Measurements from ENCODE around the gene SLC6A6.

SLC6A6 gene

GRCh38 chr3:14477311-14477935, 75.0 kb downstream of the SLC6A6 start:
- FAIRE-seq (no peak), DNase-seq (ENCODE audit: insufficient read length, low spot score) (no peak)
- TF ChIP-seq PAX5 (IDR thresholded peaks at IDR 0.05; ENCODE audit: insufficient read depth, low read length, severe bottlenecking) (no peak), POLR2AphosphoS5 (IDR thresholded peaks at IDR 0.05; ENCODE audit: low read depth, low read length) (no peak), POLR2A (IDR thresholded peaks at IDR 0.05; ENCODE audit: low read depth, low read length) (no peak), TAF1 (IDR thresholded peaks at IDR 0.05; ENCODE audit: low read depth, low read length) (no peak)

- DNase-seq (ENCODE audit: insufficient read length, low spot score), result no peak
- no peak for FAIRE-seq
- TF ChIP-seq PAX5 (IDR thresholded peaks at IDR 0.05; ENCODE audit: insufficient read depth, low read length, severe bottlenecking) (no peak), SPI1 (IDR thresholded peaks at IDR 0.05; ENCODE audit: low read depth, low read length) (no peak), POLR2AphosphoS5 (IDR thresholded peaks at IDR 0.05; ENCODE audit: low read depth, low read length) (no peak), POLR2A (IDR thresholded peaks at IDR 0.05; ENCODE audit: low read depth, low read length) (no peak), POU2F2 (IDR thresholded peaks at IDR 0.05; ENCODE audit: low read depth, low read length) (no peak), TAF1 (IDR thresholded peaks at IDR 0.05; ENCODE audit: low read depth, low read length) (no peak)
Observed at GRCh38 chr3:14478956-14479550, 76.6 kb downstream of the SLC6A6 start.

GRCh38 chr3:14479591-14479990, 77.2 kb downstream of the SLC6A6 start:
- no peak for FAIRE-seq
- TF ChIP-seq POLR2A (IDR thresholded peaks at IDR 0.05; ENCODE audit: low read depth, low read length) (no peak), PAX5 (IDR thresholded peaks at IDR 0.05; ENCODE audit: insufficient read depth, low read length, severe bottlenecking) (no peak)

GRCh38 chr3:14480207-14481017, 78.0 kb downstream of the SLC6A6 start:
- FAIRE-seq (no peak), DNase-seq (ENCODE audit: insufficient read length, low spot score) (no peak)
- TF ChIP-seq POLR2AphosphoS5 (IDR thresholded peaks at IDR 0.05; ENCODE audit: low read depth, low read length) (no peak), SPI1 (IDR thresholded peaks at IDR 0.05; ENCODE audit: low read depth, low read length) (no peak), TAF1 (IDR thresholded peaks at IDR 0.05; ENCODE audit: low read depth, low read length) (no peak), POLR2A (IDR thresholded peaks at IDR 0.05; ENCODE audit: low read depth, low read length) (no peak), POU2F2 (IDR thresholded peaks at IDR 0.05; ENCODE audit: low read depth, low read length) (no peak), PAX5 (IDR thresholded peaks at IDR 0.05; ENCODE audit: insufficient read depth, low read length, severe bottlenecking) (no peak)

More at GRCh38 chr3:14479591-14479990, 77.2 kb downstream of the SLC6A6 start:
- DNase-seq (ENCODE audit: insufficient read length, low spot score), result no peak

GRCh38 chr3:14481018-14481645, 78.7 kb downstream of the SLC6A6 start:
- FAIRE-seq (no peak), DNase-seq (ENCODE audit: insufficient read length, low spot score) (no peak)
- TF ChIP-seq SPI1 (IDR thresholded peaks at IDR 0.05; ENCODE audit: low read depth, low read length) (no peak), POLR2A (IDR thresholded peaks at IDR 0.05; ENCODE audit: low read depth, low read length) (no peak), POLR2AphosphoS5 (IDR thresholded peaks at IDR 0.05; ENCODE audit: low read depth, low read length) (no peak), POU2F2 (IDR thresholded peaks at IDR 0.05; ENCODE audit: low read depth, low read length) (no peak), PAX5 (IDR thresholded peaks at IDR 0.05; ENCODE audit: insufficient read depth, low read length, severe bottlenecking) (no peak), TAF1 (IDR thresholded peaks at IDR 0.05; ENCODE audit: low read depth, low read length) (no peak)

GRCh38 chr3:14481646-14482036, 79.2 kb downstream of the SLC6A6 start:
- DNase-seq (ENCODE audit: insufficient read length, low spot score) (no peak), FAIRE-seq (no peak)
- no peak for TF ChIP-seq TAF1 (IDR thresholded peaks at IDR 0.05; ENCODE audit: low read depth, low read length)
- TF ChIP-seq POU2F2 (IDR thresholded peaks at IDR 0.05; ENCODE audit: low read depth, low read length), result no peak
- TF ChIP-seq POLR2A (IDR thresholded peaks at IDR 0.05; ENCODE audit: low read depth, low read length), result no peak
- no peak for TF ChIP-seq PAX5 (IDR thresholded peaks at IDR 0.05; ENCODE audit: insufficient read depth, low read length, severe bottlenecking)
- no peak for TF ChIP-seq POLR2AphosphoS5 (IDR thresholded peaks at IDR 0.05; ENCODE audit: low read depth, low read length)
- no peak for TF ChIP-seq SPI1 (IDR thresholded peaks at IDR 0.05; ENCODE audit: low read depth, low read length)

GRCh38 chr3:14482271-14482721, 79.9 kb downstream of the SLC6A6 start:
- DNase-seq (ENCODE audit: insufficient read length, low spot score) (no peak), FAIRE-seq (no peak)
- TF ChIP-seq POLR2A (IDR thresholded peaks at IDR 0.05; ENCODE audit: low read depth, low read length) (no peak), TAF1 (IDR thresholded peaks at IDR 0.05; ENCODE audit: low read depth, low read length) (no peak), SPI1 (IDR thresholded peaks at IDR 0.05; ENCODE audit: low read depth, low read length) (no peak), POU2F2 (IDR thresholded peaks at IDR 0.05; ENCODE audit: low read depth, low read length) (no peak), POLR2AphosphoS5 (IDR thresholded peaks at IDR 0.05; ENCODE audit: low read depth, low read length) (no peak), PAX5 (IDR thresholded peaks at IDR 0.05; ENCODE audit: insufficient read depth, low read length, severe bottlenecking) (no peak)

GRCh38 chr3:14483286-14483685, 80.9 kb downstream of the SLC6A6 start:
- FAIRE-seq, result no peak
- TF ChIP-seq PAX5 (IDR thresholded peaks at IDR 0.05; ENCODE audit: insufficient read depth, low read length, severe bottlenecking), result no peak
- TF ChIP-seq POU2F2 (IDR thresholded peaks at IDR 0.05; ENCODE audit: low read depth, low read length), result no peak
- TF ChIP-seq SPI1 (IDR thresholded peaks at IDR 0.05; ENCODE audit: low read depth, low read length), result no peak
- TF ChIP-seq POLR2AphosphoS5 (IDR thresholded peaks at IDR 0.05; ENCODE audit: low read depth, low read length), result no peak
- TF ChIP-seq POLR2A (IDR thresholded peaks at IDR 0.05; ENCODE audit: low read depth, low read length), result no peak
- no peak for TF ChIP-seq TAF1 (IDR thresholded peaks at IDR 0.05; ENCODE audit: low read depth, low read length)
- DNase-seq (ENCODE audit: insufficient read length, low spot score), result no peak

GRCh38 chr3:14484741-14485140, 82.3 kb downstream of the SLC6A6 start:
- FAIRE-seq, result no peak
- TF ChIP-seq PAX5 (IDR thresholded peaks at IDR 0.05; ENCODE audit: insufficient read depth, low read length, severe bottlenecking) (no peak), POLR2AphosphoS5 (IDR thresholded peaks at IDR 0.05; ENCODE audit: low read depth, low read length) (no peak), SPI1 (IDR thresholded peaks at IDR 0.05; ENCODE audit: low read depth, low read length) (no peak), POLR2A (IDR thresholded peaks at IDR 0.05; ENCODE audit: low read depth, low read length) (no peak), POU2F2 (IDR thresholded peaks at IDR 0.05; ENCODE audit: low read depth, low read length) (no peak), TAF1 (IDR thresholded peaks at IDR 0.05; ENCODE audit: low read depth, low read length) (no peak)
- DNase-seq (ENCODE audit: insufficient read length, low spot score), result no peak
